Measurements from ENCODE around the gene CSRP3. TPM values are rescaled to one million over a fixed set of nuclear protein-coding genes. Genes with fewer than 3 reads are reported as not detected.

The CSRP3 gene
- total and polyA plus RNA-seq, 4 donors = 0.08 TPM; not detected in 3

DNA sequence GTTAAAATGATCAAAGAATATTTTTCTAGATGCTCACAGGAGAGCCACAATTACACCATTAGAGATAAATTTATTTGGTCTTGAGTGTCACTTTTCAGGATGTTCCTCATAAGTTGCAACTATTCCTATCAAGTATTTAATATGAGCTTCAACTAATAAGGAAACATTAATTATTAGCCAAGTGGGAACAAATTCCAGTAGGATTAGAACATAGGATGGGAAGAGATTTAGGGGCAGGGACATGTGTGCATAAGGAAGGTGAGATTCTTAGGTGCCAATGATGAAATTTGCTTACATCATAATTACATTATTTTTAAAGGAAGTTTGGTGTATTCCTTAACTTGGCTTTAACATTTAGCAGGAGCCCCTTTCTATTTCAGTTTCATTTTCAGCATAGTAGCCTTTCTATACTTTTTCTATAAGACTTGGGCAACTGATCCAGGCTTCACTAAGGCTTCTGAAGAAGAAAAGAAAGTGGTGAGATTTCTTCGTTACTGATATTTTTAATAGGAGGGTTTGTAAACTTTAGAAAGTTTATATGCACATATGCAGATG, 38.8 kb downstream of the CSRP3 start:
- no peak for TF ChIP-seq RXRA (IDR thresholded peaks at IDR 0.05)
- TF ChIP-seq TAF1 (conservative IDR thresholded peaks at IDR 0.05) = no peak
- TF ChIP-seq, protein P1, sequence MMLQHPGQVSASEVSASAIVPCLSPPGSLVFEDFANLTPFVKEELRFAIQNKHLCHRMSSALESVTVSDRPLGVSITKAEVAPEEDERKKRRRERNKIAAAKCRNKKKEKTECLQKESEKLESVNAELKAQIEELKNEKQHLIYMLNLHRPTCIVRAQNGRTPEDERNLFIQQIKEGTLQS (IDR thresholded peaks at IDR 0.05) = no peak
- Histone ChIP-seq H3K36me3 (ENCODE audit: control insufficient read depth in 4 of 4, insufficient read depth in 3 of 4, low read depth in 1 of 4, low read length in 3 of 4) (peaks cover 0 to 2% (median 0%) of the 10 kb centered on the region in 4 donors), H3K9me3 (ENCODE audit: control insufficient read depth in 4 of 4, low read length in 3 of 4) (no peaks in the 10 kb centered on the region), H3K27ac (ENCODE audit: low read depth in 1 of 2, low read length in 2 of 2) (no peak overlapping the region), H3K4me1 (ENCODE audit: control insufficient read depth in 4 of 4, insufficient read depth in 4 of 4, low read length in 3 of 4) (peaks cover 0 to 4% (median 3%) of the 10 kb centered on the region in 4 donors), H3K27me3 (ENCODE audit: control insufficient read depth in 4 of 4, insufficient read depth in 4 of 4, low read length in 3 of 4) (no peaks in the 10 kb centered on the region), H3K9ac (ENCODE audit: low read depth in 1 of 2, low read length in 2 of 2) (no peak overlapping the region), H3K4me3 (ENCODE audit: low read depth in 1 of 3, low read length in 3 of 3) (no peak overlapping the region)
- no peak for DNase-seq (ENCODE audit: low spot score)
- 91% methylated on average over 1 of the region's 1 CpG for whole genome bisulfite sequencing

DNA sequence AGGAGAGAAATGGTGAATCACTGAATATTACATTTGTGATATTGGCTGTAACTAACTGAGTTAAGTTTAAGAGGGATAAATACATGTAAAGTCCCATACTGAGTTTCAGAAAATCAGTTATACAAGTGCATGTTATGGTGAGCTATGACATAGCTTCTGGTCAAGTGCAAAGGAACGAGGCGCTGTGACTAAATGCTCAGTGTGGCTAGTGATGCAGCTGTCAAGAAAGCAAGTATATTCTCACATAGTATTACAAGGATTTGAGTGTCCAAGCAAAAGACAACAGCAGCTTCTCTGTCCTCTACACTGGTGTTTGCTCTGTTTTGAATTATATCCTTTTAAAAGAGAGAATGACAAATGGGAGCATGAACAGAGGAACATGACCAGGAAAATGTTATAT, 40.1 kb downstream of the CSRP3 start:
- H3K27ac ChIP-seq (ENCODE audit: low read depth in 1 of 2, low read length in 2 of 2) = no peak overlapping the region
- no peaks in the 10 kb centered on the region for H3K27me3 ChIP-seq (ENCODE audit: control insufficient read depth in 4 of 4, insufficient read depth in 4 of 4, low read length in 3 of 4)
- H3K4me1 ChIP-seq (ENCODE audit: control insufficient read depth in 4 of 4, insufficient read depth in 4 of 4, low read length in 3 of 4) = no peaks in the 10 kb centered on the region
- no peaks in the 10 kb centered on the region for H3K9me3 ChIP-seq (ENCODE audit: control insufficient read depth in 4 of 4, low read length in 3 of 4)
- no peak overlapping the region for H3K4me3 ChIP-seq (ENCODE audit: low read depth in 1 of 3, low read length in 3 of 3)
- H3K9ac ChIP-seq (ENCODE audit: low read depth in 1 of 2, low read length in 2 of 2) = no peak overlapping the region
- TF ChIP-seq, protein P2, sequence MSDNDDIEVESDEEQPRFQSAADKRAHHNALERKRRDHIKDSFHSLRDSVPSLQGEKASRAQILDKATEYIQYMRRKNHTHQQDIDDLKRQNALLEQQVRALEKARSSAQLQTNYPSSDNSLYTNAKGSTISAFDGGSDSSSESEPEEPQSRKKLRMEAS (IDR thresholded peaks at IDR 0.05) = no peak
- TF ChIP-seq, protein P1 (IDR thresholded peaks at IDR 0.05) = no peak
- TF ChIP-seq NR2F2 (IDR thresholded peaks at IDR 0.05) = no peak
- no peak for TF ChIP-seq YY1 (IDR thresholded peaks at IDR 0.05)
- no peak for TF ChIP-seq FOXA1 (IDR thresholded peaks at IDR 0.05)
- TF ChIP-seq GABPA (IDR thresholded peaks at IDR 0.05 in 1 of 2, conservative IDR thresholded peaks at IDR 0.05 in 1 of 2) = no peak
- no peak for TF ChIP-seq RAD21 (IDR thresholded peaks at IDR 0.05)
- no peak for TF ChIP-seq FOXA2 (IDR thresholded peaks at IDR 0.05)
- TF ChIP-seq RXRA (IDR thresholded peaks at IDR 0.05) = no peak
- TF ChIP-seq HNF4A (conservative IDR thresholded peaks at IDR 0.05) = no peak
- TF ChIP-seq, protein P3, sequence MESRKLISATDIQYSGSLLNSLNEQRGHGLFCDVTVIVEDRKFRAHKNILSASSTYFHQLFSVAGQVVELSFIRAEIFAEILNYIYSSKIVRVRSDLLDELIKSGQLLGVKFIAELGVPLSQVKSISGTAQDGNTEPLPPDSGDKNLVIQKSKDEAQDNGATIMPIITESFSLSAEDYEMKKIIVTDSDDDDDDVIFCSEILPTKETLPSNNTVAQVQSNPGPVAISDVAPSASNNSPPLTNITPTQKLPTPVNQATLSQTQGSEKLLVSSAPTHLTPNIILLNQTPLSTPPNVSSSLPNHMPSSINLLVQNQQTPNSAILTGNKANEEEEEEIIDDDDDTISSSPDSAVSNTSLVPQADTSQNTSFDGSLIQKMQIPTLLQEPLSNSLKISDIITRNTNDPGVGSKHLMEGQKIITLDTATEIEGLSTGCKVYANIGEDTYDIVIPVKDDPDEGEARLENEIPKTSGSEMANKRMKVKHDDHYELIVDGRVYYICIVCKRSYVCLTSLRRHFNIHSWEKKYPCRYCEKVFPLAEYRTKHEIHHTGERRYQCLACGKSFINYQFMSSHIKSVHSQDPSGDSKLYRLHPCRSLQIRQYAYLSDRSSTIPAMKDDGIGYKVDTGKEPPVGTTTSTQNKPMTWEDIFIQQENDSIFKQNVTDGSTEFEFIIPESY (IDR thresholded peaks at IDR 0.05) = no peak
- no peak for TF ChIP-seq HNF4G (IDR thresholded peaks at IDR 0.05)
- no peak for TF ChIP-seq TAF1 (conservative IDR thresholded peaks at IDR 0.05)
- TF ChIP-seq JUND (IDR thresholded peaks at IDR 0.05) = no peak
- no peak for TF ChIP-seq EGR1 (IDR thresholded peaks at IDR 0.05; ENCODE audit: low read depth in 2 of 2)
- TF ChIP-seq, protein P4, sequence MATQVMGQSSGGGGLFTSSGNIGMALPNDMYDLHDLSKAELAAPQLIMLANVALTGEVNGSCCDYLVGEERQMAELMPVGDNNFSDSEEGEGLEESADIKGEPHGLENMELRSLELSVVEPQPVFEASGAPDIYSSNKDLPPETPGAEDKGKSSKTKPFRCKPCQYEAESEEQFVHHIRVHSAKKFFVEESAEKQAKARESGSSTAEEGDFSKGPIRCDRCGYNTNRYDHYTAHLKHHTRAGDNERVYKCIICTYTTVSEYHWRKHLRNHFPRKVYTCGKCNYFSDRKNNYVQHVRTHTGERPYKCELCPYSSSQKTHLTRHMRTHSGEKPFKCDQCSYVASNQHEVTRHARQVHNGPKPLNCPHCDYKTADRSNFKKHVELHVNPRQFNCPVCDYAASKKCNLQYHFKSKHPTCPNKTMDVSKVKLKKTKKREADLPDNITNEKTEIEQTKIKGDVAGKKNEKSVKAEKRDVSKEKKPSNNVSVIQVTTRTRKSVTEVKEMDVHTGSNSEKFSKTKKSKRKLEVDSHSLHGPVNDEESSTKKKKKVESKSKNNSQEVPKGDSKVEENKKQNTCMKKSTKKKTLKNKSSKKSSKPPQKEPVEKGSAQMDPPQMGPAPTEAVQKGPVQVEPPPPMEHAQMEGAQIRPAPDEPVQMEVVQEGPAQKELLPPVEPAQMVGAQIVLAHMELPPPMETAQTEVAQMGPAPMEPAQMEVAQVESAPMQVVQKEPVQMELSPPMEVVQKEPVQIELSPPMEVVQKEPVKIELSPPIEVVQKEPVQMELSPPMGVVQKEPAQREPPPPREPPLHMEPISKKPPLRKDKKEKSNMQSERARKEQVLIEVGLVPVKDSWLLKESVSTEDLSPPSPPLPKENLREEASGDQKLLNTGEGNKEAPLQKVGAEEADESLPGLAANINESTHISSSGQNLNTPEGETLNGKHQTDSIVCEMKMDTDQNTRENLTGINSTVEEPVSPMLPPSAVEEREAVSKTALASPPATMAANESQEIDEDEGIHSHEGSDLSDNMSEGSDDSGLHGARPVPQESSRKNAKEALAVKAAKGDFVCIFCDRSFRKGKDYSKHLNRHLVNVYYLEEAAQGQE (IDR thresholded peaks at IDR 0.05) = no peak
- TF ChIP-seq, protein P5, sequence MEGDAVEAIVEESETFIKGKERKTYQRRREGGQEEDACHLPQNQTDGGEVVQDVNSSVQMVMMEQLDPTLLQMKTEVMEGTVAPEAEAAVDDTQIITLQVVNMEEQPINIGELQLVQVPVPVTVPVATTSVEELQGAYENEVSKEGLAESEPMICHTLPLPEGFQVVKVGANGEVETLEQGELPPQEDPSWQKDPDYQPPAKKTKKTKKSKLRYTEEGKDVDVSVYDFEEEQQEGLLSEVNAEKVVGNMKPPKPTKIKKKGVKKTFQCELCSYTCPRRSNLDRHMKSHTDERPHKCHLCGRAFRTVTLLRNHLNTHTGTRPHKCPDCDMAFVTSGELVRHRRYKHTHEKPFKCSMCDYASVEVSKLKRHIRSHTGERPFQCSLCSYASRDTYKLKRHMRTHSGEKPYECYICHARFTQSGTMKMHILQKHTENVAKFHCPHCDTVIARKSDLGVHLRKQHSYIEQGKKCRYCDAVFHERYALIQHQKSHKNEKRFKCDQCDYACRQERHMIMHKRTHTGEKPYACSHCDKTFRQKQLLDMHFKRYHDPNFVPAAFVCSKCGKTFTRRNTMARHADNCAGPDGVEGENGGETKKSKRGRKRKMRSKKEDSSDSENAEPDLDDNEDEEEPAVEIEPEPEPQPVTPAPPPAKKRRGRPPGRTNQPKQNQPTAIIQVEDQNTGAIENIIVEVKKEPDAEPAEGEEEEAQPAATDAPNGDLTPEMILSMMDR (IDR thresholded peaks at IDR 0.05; ENCODE audit: low read depth, low read length, missing input control) = no peak
- DNase-seq (ENCODE audit: low spot score) = no peak
- peaks cover 0 to 2% (median 0%) of the 10 kb centered on the region in 4 donors for H3K36me3 ChIP-seq (ENCODE audit: control insufficient read depth in 4 of 4, insufficient read depth in 3 of 4, low read depth in 1 of 4, low read length in 3 of 4)
- over 99% methylated on average over 2 of the region's 2 CpGs for WGBS

Measured in liver (tissue), 9 donors.